IgD-negative memory B cell (primary cell): ENCODE measurements around the gene PANX3. TPM values are rescaled to one million over a fixed set of nuclear protein-coding genes. Genes with fewer than 3 reads are reported as not detected.

ENCODE experiments used
- H3K27ac Mint-ChIP-seq, 3 donors: one replicate each; pipeline ENCODE4 v1.8.0; 2020 to 2022; ENCODE audit warnings: mild to moderate bottlenecking in 3 of 3, mixed read lengths in 3 of 3, moderate library complexity in 1 of 3
- H3K27me3 Mint-ChIP-seq: one replicate; pipeline ENCODE4 v1.8.0; 2021; ENCODE audit warnings: mixed read lengths
- H3K36me3 Mint-ChIP-seq: one replicate; pipeline ENCODE4 v1.8.0; 2020; ENCODE audit warnings: mild to moderate bottlenecking, mixed read lengths
- H3K4me1 Mint-ChIP-seq, 3 donors: one replicate each; pipeline ENCODE4 v1.8.0; 2020 to 2022; ENCODE audit warnings: mixed read lengths in 3 of 3, mild to moderate bottlenecking in 1 of 3
- H3K4me3 Mint-ChIP-seq, 4 donors: one replicate each; pipeline ENCODE4 v1.8.0; 2020 to 2022; ENCODE audit warnings: mild to moderate bottlenecking in 4 of 4, mixed read lengths in 4 of 4, moderate library complexity in 3 of 4
- H3K9me3 Mint-ChIP-seq, 3 donors: one replicate each; pipeline ENCODE4 v1.8.0; 2020 to 2021; ENCODE audit warnings: mixed read lengths in 3 of 3, mild to moderate bottlenecking in 1 of 3
- polyA plus RNA-seq: library from polyadenylated mRNA; unstranded; fragments of 300-500 nt; fragmentation: Illumina TruSeq; gene quantifications from one replicate; pipeline ENCODE4 v1.2.3, GENCODE V29; 2021

The PANX3 gene
- polyA plus RNA-seq, 1 donor from 2014 or later: not detected

DNA sequence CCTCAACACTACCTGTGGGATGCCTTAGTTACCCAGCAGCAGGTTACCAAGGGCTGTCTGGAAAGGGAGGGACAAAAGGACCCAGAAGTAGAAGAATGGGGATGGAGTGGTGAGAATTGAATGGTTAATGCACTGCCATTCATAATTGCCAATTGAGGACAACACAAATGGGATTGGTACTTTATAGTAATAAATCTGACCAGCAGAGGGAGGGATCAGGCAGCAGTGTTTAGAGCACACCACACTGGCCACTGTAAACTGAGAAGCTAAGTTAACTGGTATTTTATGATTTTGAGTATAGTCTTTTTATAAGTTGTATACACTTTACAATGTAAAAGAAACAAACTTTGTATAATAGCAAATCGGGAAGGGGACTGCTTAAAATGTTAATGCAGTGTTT is 22.1 kb downstream of the PANX3 start:
- Mint-ChIP-seq H3K36me3 (peaks cover 4% of the 10 kb centered on the region), H3K9me3 (no peaks in the 10 kb centered on the region), H3K4me1 (peaks cover 0 to 2% (median 0%) of the 10 kb centered on the region in 3 donors), H3K27me3 (no peaks in the 10 kb centered on the region), H3K4me3 (no peak overlapping the region), H3K27ac (no peak overlapping the region)

GRCh38 chr11:124635932-124636331 is 24.7 kb downstream of the PANX3 start:
- Mint-ChIP-seq H3K4me1 (no peaks in the 10 kb centered on the region), H3K27me3 (no peaks in the 10 kb centered on the region), H3K9me3 (no peaks in the 10 kb centered on the region), H3K27ac (peak overlapping the region in 1 of 3 donors; percentile 20), H3K4me3 (no peak overlapping the region), H3K36me3 (peaks cover 2% of the 10 kb centered on the region)

DNA sequence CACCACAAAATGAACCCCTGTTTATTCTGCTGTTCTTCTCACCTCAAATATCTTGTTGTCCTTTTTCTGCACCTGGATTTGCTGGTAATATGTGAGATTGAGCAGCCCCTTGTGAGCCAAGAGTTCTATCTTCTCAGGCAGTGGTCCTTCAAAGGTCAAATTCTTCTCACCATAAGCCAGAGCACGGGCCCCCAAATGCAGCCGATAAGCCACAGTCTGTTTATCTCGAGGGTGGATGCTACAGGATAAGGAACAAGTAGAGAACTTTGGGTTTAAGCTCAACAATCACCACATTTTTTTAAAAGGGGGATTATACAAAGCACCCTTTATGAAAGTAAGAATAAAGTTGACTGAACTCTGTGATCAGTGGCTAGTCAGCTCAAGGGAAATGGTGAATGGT is 27.3 kb downstream of the PANX3 start:
- H3K36me3 Mint-ChIP-seq: peaks cover 4% of the 10 kb centered on the region
- no peaks in the 10 kb centered on the region for H3K9me3 Mint-ChIP-seq
- H3K4me3 Mint-ChIP-seq: no peak overlapping the region
- no peak overlapping the region for H3K27ac Mint-ChIP-seq
- no peaks in the 10 kb centered on the region for H3K4me1 Mint-ChIP-seq
- H3K27me3 Mint-ChIP-seq: no peaks in the 10 kb centered on the region

DNA sequence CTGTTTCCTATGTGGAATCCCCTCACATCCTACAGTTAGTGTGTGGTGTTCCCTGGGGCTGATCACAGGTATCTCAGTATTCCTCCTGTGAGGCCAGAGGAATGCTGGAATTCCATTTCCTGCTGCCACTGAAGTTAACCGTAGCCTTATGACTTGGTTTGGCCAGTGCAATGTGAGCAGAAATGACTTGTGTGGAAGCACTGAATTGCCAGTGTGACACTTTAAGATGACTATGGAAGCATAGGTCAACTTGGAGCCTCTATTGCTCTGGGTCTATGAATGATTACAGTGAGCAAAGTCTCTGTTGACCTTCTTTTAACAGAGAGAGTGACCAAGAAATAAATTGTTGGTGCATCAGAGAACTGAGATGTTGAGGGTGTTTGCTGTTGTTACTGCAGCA is 28.0 kb downstream of the PANX3 start:
- Mint-ChIP-seq H3K36me3 (peaks cover 4% of the 10 kb centered on the region), H3K27me3 (no peaks in the 10 kb centered on the region), H3K4me3 (no peak overlapping the region), H3K27ac (no peak overlapping the region), H3K4me1 (no peaks in the 10 kb centered on the region), H3K9me3 (no peaks in the 10 kb centered on the region)

DNA sequence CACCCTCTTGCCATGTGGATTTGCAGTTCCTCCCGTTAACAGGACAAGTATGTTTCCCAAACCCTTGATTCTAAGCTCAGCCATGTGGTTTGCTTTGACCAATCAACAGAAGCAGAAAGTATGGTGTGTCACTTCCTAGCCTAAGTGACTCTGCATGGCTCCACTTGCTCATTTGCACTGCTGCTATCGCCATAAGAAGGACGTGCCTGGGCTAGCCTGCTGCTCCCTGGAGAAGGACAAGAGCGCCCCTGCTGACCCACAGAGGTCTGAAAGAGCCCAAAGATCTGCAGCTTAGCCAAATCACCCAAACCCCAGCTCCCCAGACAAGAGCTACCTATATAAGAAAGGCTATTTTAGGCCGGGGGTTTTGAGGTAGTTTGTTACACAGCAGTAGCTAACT is 29.4 kb downstream of the PANX3 start:
- Mint-ChIP-seq H3K4me1 (peaks cover 0 to 5% (median 2%) of the 10 kb centered on the region in 3 donors), H3K36me3 (peaks cover 4% of the 10 kb centered on the region), H3K4me3 (no peak overlapping the region), H3K27ac (no peak overlapping the region), H3K27me3 (no peaks in the 10 kb centered on the region), H3K9me3 (no peaks in the 10 kb centered on the region)

- Mint-ChIP-seq H3K36me3 (peaks cover 6% of the 10 kb centered on the region), H3K4me1 (peaks cover 6 to 12% (median 8%) of the 10 kb centered on the region in 3 donors), H3K27ac (peak overlapping the region in 1 of 3 donors; percentile 76), H3K9me3 (no peaks in the 10 kb centered on the region), H3K4me3 (no peak overlapping the region), H3K27me3 (no peaks in the 10 kb centered on the region)
These were observed 31.4 kb downstream of the PANX3 start for GRCh38 chr11:124642628-124643027.

DNA sequence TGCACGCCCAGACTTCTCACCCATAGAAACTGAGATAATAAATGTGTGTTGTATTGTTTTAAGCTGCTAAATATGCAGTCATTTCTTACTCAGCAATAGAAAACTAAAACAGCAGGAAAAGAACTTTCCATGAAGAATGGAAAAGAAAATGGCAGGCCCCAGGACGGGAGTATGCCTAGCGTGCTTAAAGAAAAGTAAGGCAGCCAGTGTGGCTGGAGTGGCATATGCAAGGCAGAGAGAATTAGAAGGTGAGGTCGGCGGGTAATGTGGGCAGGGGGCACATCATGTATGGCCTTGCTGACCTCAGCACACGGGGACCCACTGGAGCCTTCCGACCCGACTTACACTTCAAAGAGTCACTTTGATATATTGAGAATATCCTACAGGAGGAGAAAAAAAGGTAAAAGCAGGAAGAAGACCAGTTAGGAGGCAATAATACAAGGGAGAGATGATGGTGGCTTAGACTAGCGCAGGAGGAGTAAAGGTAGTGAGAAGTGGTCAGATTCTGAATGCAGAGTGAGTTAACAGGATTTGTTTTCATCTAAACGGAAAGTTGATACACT is 31.9 kb downstream of the PANX3 start:
- Mint-ChIP-seq H3K9me3 (no peaks in the 10 kb centered on the region), H3K27me3 (no peaks in the 10 kb centered on the region), H3K4me1 (peaks cover 6 to 12% (median 8%) of the 10 kb centered on the region in 3 donors), H3K27ac (peak overlapping the region in 1 of 3 donors; percentile 76), H3K36me3 (peaks cover 6% of the 10 kb centered on the region), H3K4me3 (no peak overlapping the region)

DNA sequence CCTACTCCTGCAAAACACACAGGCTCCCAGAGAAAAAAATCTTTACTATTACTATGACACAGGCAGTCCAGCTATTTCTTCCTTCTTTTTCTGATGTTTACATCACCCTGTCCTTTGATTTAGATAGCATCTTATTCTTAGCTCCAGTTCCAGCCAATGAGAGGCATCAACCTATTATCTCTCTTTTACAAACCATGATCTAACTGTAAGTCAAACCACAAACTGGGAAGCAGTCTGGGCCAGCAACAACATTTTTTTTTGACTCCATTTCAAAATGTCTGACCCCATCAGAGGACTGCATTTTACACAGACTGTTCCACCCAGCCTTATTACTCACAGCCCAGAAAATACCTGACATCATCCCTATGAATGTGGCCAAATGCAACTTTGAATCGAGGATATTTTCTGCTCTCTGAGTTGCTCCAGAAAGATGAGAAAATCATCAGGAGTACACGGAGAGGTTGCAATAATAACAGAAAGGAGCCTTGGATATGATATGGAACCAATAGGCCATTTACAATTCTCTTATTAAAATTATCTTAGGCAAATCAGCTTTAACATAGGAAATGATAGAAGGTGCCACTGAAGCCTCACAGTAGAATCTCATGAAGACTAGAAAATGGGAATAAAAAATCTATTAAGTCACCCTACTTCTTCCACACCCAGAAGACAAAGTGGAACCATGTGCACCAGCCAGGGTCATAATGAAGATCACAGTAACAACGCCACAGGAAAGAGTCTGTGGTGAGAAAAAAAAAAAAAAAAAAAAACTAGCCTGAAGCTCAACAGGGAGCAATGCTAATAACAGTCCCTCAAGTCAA is 32.6 kb downstream of the PANX3 start:
- no peak overlapping the region for H3K27ac Mint-ChIP-seq
- H3K4me1 Mint-ChIP-seq: peaks cover 6 to 12% (median 8%) of the 10 kb centered on the region in 3 donors
- H3K9me3 Mint-ChIP-seq: no peaks in the 10 kb centered on the region
- no peak overlapping the region for H3K4me3 Mint-ChIP-seq
- H3K36me3 Mint-ChIP-seq: peaks cover 6% of the 10 kb centered on the region
- H3K27me3 Mint-ChIP-seq: no peaks in the 10 kb centered on the region

DNA sequence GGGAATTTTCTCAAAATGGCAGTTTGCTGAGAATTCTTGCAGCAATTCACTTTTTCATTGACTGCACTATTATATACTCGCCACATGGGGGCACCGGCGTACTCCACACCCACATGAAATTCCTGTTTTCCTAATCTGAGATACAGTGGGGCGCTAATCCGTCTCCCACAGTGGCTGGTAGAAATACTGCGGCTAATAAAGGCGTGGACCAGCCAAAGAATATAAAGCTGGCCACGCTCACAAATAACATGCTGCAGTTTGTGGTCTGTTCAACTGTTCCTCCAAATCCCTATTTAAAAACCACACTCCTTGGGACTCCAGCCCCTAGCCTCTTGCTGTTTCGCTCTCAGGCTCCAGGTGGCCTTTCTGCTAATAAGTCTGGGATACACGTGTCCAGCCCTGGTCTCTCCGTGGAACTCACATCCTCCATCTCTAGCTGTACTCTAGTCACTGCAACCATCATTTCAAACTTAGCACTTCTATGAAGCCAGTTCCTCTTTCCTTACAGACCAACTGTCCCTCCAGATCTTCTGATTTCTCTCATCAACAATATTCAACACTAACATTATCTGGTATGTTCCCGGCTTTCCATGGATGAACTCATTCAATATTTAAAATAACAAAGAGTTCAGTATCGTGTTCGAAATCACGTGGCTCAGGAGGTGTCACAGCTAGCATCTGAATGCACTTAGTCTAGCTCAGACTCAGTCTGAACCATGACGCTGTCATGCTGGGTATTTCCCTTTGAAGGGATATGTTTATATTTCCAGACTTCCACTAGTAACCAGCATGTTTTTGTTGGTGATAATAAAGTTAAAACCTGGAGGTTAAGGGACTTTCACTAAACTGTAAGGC is 33.4 kb downstream of the PANX3 start:
- no peak overlapping the region for H3K27ac Mint-ChIP-seq

GRCh38 chr11:124646148-124646547 is 34.9 kb downstream of the PANX3 start:
- no peaks in the 10 kb centered on the region for H3K27me3 Mint-ChIP-seq
- no peak overlapping the region for H3K27ac Mint-ChIP-seq
- no peaks in the 10 kb centered on the region for H3K9me3 Mint-ChIP-seq
- H3K4me1 Mint-ChIP-seq: peaks cover 6 to 12% (median 8%) of the 10 kb centered on the region in 3 donors
- no peak overlapping the region for H3K4me3 Mint-ChIP-seq
- peaks cover 5% of the 10 kb centered on the region for H3K36me3 Mint-ChIP-seq

More for the DNA sequence above, 33.4 kb downstream of the PANX3 start:
- no peak overlapping the region for H3K4me3 Mint-ChIP-seq
- H3K4me1 Mint-ChIP-seq: peaks cover 6 to 12% (median 8%) of the 10 kb centered on the region in 3 donors
- H3K9me3 Mint-ChIP-seq: no peaks in the 10 kb centered on the region
- H3K36me3 Mint-ChIP-seq: peaks cover 6% of the 10 kb centered on the region
- no peaks in the 10 kb centered on the region for H3K27me3 Mint-ChIP-seq

- Mint-ChIP-seq H3K4me1 (peaks cover 6 to 12% (median 8%) of the 10 kb centered on the region in 3 donors), H3K36me3 (peaks cover 6% of the 10 kb centered on the region), H3K9me3 (no peaks in the 10 kb centered on the region), H3K27ac (no peak overlapping the region), H3K27me3 (no peaks in the 10 kb centered on the region), H3K4me3 (no peak overlapping the region)
These were observed 37.4 kb downstream of the PANX3 start for GRCh38 chr11:124648610-124649009.

GRCh38 chr11:124656774-124657630 is 45.8 kb downstream of the PANX3 start:
- Mint-ChIP-seq H3K36me3 (peaks cover 4% of the 10 kb centered on the region), H3K4me3 (no peak overlapping the region), H3K27me3 (no peaks in the 10 kb centered on the region), H3K4me1 (no peaks in the 10 kb centered on the region), H3K9me3 (no peaks in the 10 kb centered on the region), H3K27ac (no peak overlapping the region)

GRCh38 chr11:124657904-124658303 is 46.7 kb downstream of the PANX3 start:
- Mint-ChIP-seq H3K27me3 (no peaks in the 10 kb centered on the region), H3K4me1 (no peaks in the 10 kb centered on the region), H3K36me3 (peaks cover 4% of the 10 kb centered on the region)

DNA sequence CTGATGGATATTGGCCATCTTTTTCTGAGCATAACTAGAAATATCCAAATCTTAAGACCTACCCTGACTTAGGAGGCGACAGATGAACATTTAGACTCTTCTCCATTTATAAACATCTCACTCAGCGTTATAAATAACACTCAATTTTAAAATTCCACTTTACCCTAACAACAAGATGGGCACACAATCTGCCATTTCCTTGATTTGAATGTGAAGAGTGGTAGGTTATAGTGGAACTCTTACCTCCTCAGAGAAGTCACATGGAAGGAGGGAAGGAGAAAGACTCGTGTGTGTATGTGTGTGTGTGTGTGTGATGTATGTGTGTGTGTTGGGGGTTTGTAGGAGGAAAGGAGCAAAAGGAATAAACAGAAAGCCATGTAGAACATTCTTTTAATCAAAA is 47.3 kb downstream of the PANX3 start:
- H3K9me3 Mint-ChIP-seq: no peaks in the 10 kb centered on the region
- no peaks in the 10 kb centered on the region for H3K4me1 Mint-ChIP-seq
- no peak overlapping the region for H3K27ac Mint-ChIP-seq
- H3K27me3 Mint-ChIP-seq: no peaks in the 10 kb centered on the region
- no peak overlapping the region for H3K4me3 Mint-ChIP-seq
- H3K36me3 Mint-ChIP-seq: peaks cover 4% of the 10 kb centered on the region

More at GRCh38 chr11:124657904-124658303, 46.7 kb downstream of the PANX3 start:
- Mint-ChIP-seq H3K9me3 (no peaks in the 10 kb centered on the region), H3K4me3 (no peak overlapping the region), H3K27ac (no peak overlapping the region)
